ES-I3 (cell line): ENCODE results near the gene KRTAP3-3.

Experiments
- H3K36me3 ChIP-seq: 2 replicates; pipeline ENCODE4 v1.6.1; 2013; ENCODE audit warnings: mild to moderate bottlenecking, low read length, control low read depth, moderate library complexity; ENCODE audit not compliant: insufficient read depth
- H3K4me1 ChIP-seq: 2 replicates; pipeline ENCODE4 v1.6.1; 2013; ENCODE audit warnings: mild to moderate bottlenecking, control low read depth, low read length; ENCODE audit not compliant: insufficient read depth
- H3K9ac ChIP-seq: 2 replicates; pipeline ENCODE4 v1.6.1; 2013; ENCODE audit warnings: low read depth, mild to moderate bottlenecking, low read length, moderate library complexity
- H3K9me3 ChIP-seq: 2 replicates; pipeline ENCODE4 v1.6.1; 2013; ENCODE audit warnings: mild to moderate bottlenecking, low read length, moderate library complexity; ENCODE audit not compliant: control insufficient read depth, insufficient read depth

Gene KRTAP3-3

GRCh38 chr17:40960144-40960543 lies 33.8 kb downstream of the KRTAP3-3 start:
- peaks cover 18% of the 10 kb centered on the region for H3K4me1 ChIP-seq
- H3K9me3 ChIP-seq = no peaks in the 10 kb centered on the region
- no peaks in the 10 kb centered on the region for H3K36me3 ChIP-seq

GRCh38 chr17:40958086-40958953 lies 35.6 kb downstream of the KRTAP3-3 start:
- Histone ChIP-seq H3K9ac (no peak overlapping the region), H3K9me3 (no peaks in the 10 kb centered on the region), H3K4me1 (peaks cover 18% of the 10 kb centered on the region), H3K36me3 (no peaks in the 10 kb centered on the region)

More at GRCh38 chr17:40960144-40960543, 33.8 kb downstream of the KRTAP3-3 start:
- no peak overlapping the region for H3K9ac ChIP-seq

GRCh38 chr17:40956401-40957254 lies 37.3 kb downstream of the KRTAP3-3 start:
- Histone ChIP-seq H3K4me1 (peaks cover 18% of the 10 kb centered on the region), H3K9me3 (no peaks in the 10 kb centered on the region), H3K36me3 (no peaks in the 10 kb centered on the region), H3K9ac (no peak overlapping the region)

- no peaks in the 10 kb centered on the region for H3K36me3 ChIP-seq
- H3K9me3 ChIP-seq = no peaks in the 10 kb centered on the region
- no peak overlapping the region for H3K9ac ChIP-seq
- peaks cover 18% of the 10 kb centered on the region for H3K4me1 ChIP-seq
Measured at GRCh38 chr17:40953881-40954280, 40.1 kb downstream of the KRTAP3-3 start.

- peaks cover 11% of the 10 kb centered on the region for H3K4me1 ChIP-seq
Measured at GRCh38 chr17:40952661-40953060, 41.3 kb downstream of the KRTAP3-3 start.

GRCh38 chr17:40952154-40952553 lies 41.8 kb downstream of the KRTAP3-3 start:
- Histone ChIP-seq H3K4me1 (peaks cover 6% of the 10 kb centered on the region), H3K9ac (no peak overlapping the region), H3K36me3 (no peaks in the 10 kb centered on the region), H3K9me3 (no peaks in the 10 kb centered on the region)

More at GRCh38 chr17:40952661-40953060, 41.3 kb downstream of the KRTAP3-3 start:
- H3K9ac ChIP-seq = no peak overlapping the region
- no peaks in the 10 kb centered on the region for H3K9me3 ChIP-seq
- no peaks in the 10 kb centered on the region for H3K36me3 ChIP-seq

GRCh38 chr17:40951011-40951622 lies 42.8 kb downstream of the KRTAP3-3 start:
- Histone ChIP-seq H3K9ac (no peak overlapping the region), H3K9me3 (no peaks in the 10 kb centered on the region), H3K36me3 (no peaks in the 10 kb centered on the region), H3K4me1 (no peaks in the 10 kb centered on the region)

- H3K4me1 ChIP-seq = no peaks in the 10 kb centered on the region
- H3K36me3 ChIP-seq = no peaks in the 10 kb centered on the region
- no peaks in the 10 kb centered on the region for H3K9me3 ChIP-seq
- no peak overlapping the region for H3K9ac ChIP-seq
Measured at GRCh38 chr17:40950176-40950575, 43.8 kb downstream of the KRTAP3-3 start.

GRCh38 chr17:40949418-40949817 lies 44.5 kb downstream of the KRTAP3-3 start:
- Histone ChIP-seq H3K36me3 (no peaks in the 10 kb centered on the region), H3K4me1 (no peaks in the 10 kb centered on the region), H3K9me3 (no peaks in the 10 kb centered on the region), H3K9ac (no peak overlapping the region)

GRCh38 chr17:40947929-40948328 lies 46.0 kb downstream of the KRTAP3-3 start:
- Histone ChIP-seq H3K9me3 (no peaks in the 10 kb centered on the region), H3K4me1 (no peaks in the 10 kb centered on the region), H3K9ac (no peak overlapping the region)

GRCh38 chr17:40945414-40945813 lies 48.5 kb downstream of the KRTAP3-3 start:
- Histone ChIP-seq H3K36me3 (no peaks in the 10 kb centered on the region), H3K9ac (no peak overlapping the region), H3K9me3 (no peaks in the 10 kb centered on the region), H3K4me1 (no peaks in the 10 kb centered on the region)

More at GRCh38 chr17:40947929-40948328, 46.0 kb downstream of the KRTAP3-3 start:
- no peaks in the 10 kb centered on the region for H3K36me3 ChIP-seq

- Histone ChIP-seq H3K9ac (no peak overlapping the region), H3K9me3 (no peaks in the 10 kb centered on the region), H3K36me3 (no peaks in the 10 kb centered on the region), H3K4me1 (no peaks in the 10 kb centered on the region)
Measured at GRCh38 chr17:40944531-40944930, 49.4 kb downstream of the KRTAP3-3 start.
